Measurements from ENCODE around the gene PIGU. TPM values are rescaled to one million over a fixed set of nuclear protein-coding genes. Genes with fewer than 3 reads are reported as not detected.

Gene PIGU
- total RNA-seq, 4 donors from 2014 or later: 10.2 to 16.8 (median 14.2) TPM

- TF ChIP-seq CTCF (IDR thresholded peaks at IDR 0.05): no peak
- DNase-seq (ENCODE audit: low spot score) (no peak), ATAC-seq (ENCODE audit: low FRiP score) (no peak)
Measured at GRCh38 chr20:34570859-34571306, 106.0 kb downstream of the PIGU start.

GRCh38 chr20:34569598-34569997, 107.3 kb downstream of the PIGU start:
- DNase-seq (ENCODE audit: low spot score): no peak
- TF ChIP-seq CTCF (IDR thresholded peaks at IDR 0.05): no peak
- no peak for ATAC-seq (ENCODE audit: low FRiP score)

DNA sequence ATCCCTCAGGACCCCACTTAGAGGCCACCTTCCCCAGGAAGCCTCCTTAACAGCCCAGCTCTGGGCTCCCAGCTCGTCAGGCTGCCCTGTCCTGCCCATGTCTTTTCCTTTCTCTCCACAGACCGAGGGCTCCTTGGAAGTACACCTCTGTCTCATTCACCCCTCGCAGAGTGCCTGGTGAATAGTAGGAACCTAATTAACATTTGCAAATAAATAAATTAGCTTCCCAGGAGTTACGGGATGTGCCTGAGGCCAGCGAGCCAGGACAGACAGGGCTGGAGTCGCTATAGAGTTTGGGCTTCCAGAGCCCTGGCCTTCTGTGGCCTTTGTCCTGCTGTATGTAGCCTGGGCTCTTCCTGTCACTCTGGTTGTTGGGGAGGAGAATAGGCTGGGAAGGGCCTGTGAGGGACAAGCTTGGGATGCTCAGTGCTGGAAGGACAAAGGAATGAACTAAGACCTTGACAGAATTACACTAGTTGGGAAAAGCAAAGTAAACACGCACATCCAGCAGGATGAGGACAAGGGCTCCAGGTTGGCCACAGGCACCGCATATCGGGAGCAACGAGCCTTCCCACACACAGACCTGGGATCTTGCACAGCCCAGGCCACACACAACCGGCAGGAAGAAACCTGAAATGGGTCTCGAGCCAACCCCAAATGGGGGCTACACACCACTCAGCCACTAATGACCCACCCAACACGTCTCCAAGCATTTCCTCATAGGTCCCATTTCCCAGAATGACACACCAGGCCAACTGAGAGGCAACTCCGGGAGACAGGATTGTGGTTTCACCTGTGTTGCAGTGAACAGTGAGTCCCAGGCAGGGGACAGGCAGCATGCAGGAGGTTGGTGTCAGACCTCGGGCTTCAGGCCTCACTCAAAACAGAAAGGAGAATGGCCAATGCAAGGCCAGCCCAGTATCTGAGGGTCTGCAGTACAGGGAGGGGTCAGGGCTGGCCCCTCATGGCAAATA, 108.7 kb downstream of the PIGU start:
- DNase-seq (ENCODE audit: low spot score) (no peak), ATAC-seq (ENCODE audit: low FRiP score) (no peak)
- TF ChIP-seq CTCF (IDR thresholded peaks at IDR 0.05): no peak

- TF ChIP-seq CTCF (IDR thresholded peaks at IDR 0.05): no peak
- DNase-seq (ENCODE audit: low spot score): no peak
- ATAC-seq (ENCODE audit: low FRiP score): no peak
Measured at GRCh38 chr20:34566978-34567891, 109.7 kb downstream of the PIGU start.

GRCh38 chr20:34564833-34565232, 112.1 kb downstream of the PIGU start:
- DNase-seq (ENCODE audit: low spot score) (no peak), ATAC-seq (ENCODE audit: low FRiP score) (no peak)
- TF ChIP-seq CTCF (IDR thresholded peaks at IDR 0.05): no peak

DNA sequence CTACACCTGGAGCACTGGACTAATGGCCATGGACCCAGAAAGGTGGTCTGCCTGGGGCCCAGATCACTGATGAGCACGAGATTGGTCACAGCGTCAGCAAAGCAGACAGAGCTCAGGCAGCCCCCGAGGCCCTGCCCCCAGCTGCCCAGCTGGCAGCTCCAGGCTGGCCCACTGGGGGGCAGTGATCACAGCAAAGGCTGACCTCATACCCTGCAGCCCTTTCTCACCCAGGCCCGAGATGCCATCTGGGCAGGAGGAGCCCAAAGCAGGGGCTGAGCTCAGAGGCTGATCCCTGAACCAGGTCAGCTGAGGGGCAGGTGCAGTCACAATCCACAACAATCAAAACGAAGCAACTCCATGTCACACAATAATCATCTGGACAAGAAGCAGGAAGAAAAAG, 114.3 kb downstream of the PIGU start:
- TF ChIP-seq CTCF (IDR thresholded peaks at IDR 0.05): no peak
- DNase-seq (ENCODE audit: low spot score) (no peak), ATAC-seq (ENCODE audit: low FRiP score) (no peak)

Data from omental fat pad (tissue), 4 donors.